Dedifferentiated amniotic fluid mesenchymal stem cell (primary cell): ENCODE measurements around the gene CTSC.

Experiments used
- DNase-seq: peaks from one replicate; pipeline ENCODE4 v3.0.0-alpha.2; 2016; ENCODE audit errors: extremely low spot score

CTSC gene

GRCh38 chr11:88317536-88317935 lies 20.0 kb downstream of the CTSC start:
- no peak for DNase-seq

DNA sequence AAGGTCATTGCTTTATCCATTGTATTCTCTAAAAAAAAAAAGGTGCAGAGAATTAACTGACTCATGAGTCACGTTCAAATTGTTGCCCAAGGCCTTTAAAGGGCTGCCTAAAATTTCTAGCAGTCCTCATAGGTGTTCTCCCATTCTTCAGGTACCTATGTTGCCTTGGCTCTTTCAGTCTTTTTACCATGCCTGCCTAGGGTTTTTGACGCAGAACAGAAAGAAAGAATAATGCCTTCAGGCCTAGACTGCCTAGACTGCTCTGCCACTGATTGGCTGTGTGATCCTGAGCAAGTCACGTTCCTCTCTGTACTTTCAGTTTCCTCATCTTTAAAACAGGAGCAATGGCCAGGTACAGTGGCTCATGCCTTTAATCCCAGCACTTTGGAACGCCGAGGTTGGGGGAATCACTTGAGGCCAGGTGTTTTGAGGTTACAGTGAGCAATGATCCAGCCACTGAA lies 21.5 kb downstream of the CTSC start:
- no peak for DNase-seq

DNA sequence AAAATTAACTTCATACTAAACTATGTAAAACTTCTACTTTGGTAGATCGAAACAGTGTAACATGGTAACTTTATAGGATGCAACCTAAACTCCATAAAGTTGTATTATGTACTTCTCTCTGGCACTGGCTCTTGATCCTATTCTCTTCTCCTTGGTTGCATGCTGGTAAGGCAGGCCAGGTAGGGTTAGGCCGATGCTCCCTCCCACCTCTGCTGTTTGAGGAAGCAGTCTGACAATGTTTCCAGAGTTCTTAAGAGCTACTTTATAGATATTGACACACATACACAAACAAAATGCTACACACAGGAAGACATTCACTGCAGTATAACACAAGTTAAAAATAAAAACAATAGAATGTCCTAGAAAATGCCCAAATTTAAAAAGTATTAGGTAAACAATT lies 22.5 kb downstream of the CTSC start:
- no peak for DNase-seq

DNA sequence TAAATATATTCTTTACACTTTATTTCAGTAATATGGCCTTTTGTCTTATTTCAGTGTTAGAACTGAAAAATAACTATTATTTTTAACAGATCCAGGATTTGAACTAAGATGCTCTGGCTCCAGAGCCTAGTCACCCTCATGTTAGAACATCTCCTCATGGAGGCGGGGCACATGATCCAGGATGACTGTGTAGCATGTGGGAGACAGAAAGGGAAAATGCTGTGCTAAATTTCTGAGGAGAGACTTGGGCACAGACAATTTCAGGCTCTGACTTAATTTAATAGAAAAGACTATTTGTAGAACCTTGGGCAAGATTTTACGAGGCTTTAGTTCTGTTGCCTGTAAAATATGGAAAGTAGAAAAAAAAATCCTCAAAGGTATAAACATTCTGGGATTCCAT lies 24.1 kb downstream of the CTSC start:
- DNase-seq, result no peak

- DNase-seq, result peak; percentile 26
Observed at GRCh38 chr11:88312628-88313027, 24.9 kb downstream of the CTSC start.

GRCh38 chr11:88310246-88310645 lies 27.3 kb downstream of the CTSC start:
- no peak for DNase-seq

GRCh38 chr11:88308576-88308975 lies 29.0 kb downstream of the CTSC start:
- DNase-seq, result no peak

DNA sequence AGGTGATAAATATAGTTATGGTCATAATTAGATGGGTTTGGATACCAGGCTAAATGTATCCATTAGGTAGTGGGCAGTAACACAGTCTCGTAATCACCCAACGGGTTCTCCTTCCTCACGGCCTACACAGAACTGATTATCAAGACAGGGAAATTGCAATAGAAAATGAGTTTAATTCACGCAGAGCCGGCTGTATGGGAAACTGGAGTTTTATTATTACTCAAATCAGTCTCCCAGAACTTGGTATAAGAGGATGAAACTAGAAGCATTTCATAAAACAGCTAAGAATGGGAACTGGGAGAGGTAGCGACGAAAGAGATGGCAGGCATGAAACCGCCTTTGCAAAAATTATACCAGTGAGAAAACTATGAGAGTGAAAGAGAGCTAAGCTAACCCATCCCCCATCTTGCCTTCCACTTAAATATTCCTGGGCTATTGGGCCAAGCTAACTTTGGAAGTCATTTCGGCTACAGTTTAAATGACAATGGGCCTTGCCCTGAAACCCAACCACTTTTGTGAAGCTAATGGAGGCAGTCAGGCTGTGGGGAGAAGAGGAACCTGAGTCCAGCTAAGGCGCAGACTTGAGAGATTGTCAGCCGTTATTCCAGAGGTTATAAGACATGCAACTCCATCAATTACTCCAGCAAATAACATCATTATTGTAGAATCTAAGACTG lies 29.6 kb downstream of the CTSC start:
- DNase-seq, result no peak

- no peak for DNase-seq
Observed at GRCh38 chr11:88306785-88307184, 30.8 kb downstream of the CTSC start.

DNA sequence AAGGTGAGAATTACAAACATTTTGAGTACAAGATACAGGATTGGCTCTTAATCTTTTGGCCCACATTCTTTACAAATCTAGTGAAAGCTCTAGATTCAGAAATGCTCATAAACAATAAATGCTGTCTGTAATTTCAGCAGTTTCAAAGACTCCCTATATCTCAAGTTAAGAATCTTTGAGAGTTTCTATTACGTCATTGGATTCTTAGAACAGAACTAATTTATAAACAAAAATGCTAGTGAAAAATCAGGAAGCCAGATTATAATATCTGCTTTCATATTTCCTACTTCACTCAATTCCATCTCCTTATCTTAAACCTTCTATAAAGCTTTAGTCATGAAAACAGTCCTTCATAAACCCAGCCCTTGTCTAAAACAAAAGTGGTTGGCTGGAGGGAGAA lies 32.1 kb downstream of the CTSC start:
- DNase-seq, result no peak

GRCh38 chr11:88304352-88304751 lies 33.2 kb downstream of the CTSC start:
- DNase-seq, result no peak

DNA sequence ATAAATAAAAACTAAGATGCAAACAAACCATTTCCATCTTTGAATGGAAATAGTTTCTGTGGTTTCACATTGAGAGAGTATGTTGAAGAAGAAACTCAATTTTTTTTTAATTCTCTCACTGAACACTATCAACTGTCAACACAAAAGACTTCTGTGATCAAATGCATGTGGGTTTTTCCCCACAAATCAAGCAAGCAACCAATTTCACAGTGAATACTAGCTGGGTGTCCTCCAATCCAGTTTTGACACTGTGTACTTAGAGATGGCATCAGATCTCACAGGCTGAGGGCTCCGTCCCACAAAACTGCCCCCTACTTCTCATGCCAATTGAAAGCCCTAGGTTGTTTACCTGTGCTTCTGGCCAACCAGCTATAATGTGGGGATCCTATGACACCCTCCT lies 34.5 kb downstream of the CTSC start:
- no peak for DNase-seq

DNA sequence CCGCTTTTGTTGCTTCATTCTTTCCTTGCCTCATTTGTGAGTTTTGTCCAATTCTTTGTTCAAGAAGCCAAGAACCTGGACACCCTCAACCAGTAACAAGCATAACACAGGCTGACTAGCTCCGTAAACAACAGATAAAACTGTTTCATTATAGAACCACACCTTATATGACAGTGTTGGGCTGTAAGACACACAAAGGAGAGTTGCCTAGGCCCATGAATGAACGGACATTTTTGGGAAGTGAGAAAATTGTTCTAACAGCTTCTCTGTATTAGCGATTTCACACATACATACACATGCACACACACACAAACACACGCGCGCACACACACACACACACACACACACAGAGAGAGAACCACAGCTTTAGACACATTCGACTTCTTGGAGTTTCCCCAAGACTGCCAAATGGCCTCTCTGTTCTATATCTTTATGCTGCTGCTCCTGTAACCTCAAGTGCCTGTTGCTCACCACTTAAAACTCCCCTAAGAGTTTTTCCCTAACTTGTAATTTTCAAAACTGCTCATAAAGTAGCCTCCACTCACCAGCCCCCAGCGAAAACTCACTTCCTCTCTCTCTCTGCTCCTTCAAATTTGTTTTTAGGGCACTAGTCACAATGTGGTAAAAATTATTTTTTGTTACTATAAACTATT lies 35.9 kb downstream of the CTSC start:
- no peak for DNase-seq

DNA sequence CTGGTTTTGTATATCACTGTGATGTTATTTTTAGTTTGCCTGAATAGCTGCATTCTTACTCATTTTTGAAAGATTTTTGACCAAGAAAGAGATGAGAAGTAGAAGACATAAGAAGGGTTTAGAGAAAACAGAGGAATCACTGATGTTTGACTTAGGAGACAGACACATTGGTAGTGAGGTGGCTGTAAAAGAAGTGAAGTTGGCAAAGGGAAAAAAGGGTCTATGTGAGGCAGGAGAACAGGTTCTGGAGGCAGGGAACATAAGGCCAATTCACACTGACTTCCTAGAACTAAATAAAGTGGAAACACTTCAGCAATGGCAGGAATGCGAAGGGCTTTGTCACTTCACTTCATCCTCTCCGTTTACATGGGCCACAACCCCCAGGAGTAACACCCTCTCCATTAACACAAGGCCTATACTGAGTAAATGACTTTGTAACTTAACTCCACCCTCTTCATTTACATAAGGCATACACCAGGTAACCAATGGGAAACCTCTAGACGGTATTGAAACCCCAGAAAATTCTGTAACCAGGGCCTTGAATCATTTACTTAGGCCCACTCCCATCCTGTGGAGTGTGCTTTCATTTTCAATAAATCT lies 36.5 kb downstream of the CTSC start:
- no peak for DNase-seq

DNA sequence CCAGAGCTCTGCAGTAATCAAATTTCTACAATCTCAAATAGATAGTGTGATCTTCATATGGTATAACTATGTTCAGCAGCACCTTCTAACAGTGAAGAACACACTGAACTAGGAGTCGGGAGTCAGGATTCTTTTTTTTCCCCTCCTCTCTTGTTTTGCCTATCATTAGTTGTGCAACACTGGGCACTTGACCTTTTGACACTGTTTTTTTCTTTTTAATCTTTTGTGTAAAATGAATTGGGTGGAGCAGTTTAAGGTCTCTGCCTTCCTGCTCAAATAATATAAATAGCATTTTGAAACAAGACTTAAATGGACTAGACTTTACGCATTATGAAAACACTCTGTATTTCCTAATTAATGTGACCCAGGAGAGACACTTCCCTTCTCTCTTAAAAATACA lies 39.7 kb downstream of the CTSC start:
- DNase-seq, result no peak

- DNase-seq, result no peak
Observed at GRCh38 chr11:88297421-88297820, 40.1 kb downstream of the CTSC start.

GRCh38 chr11:88295028-88295427 lies 42.5 kb downstream of the CTSC start:
- no peak for DNase-seq

GRCh38 chr11:88293931-88294330 lies 43.6 kb downstream of the CTSC start:
- DNase-seq, result no peak

- no peak for DNase-seq
Observed at GRCh38 chr11:88292171-88292843, 45.2 kb downstream of the CTSC start.

- no peak for DNase-seq
Observed at GRCh38 chr11:88288560-88288959, 49.0 kb downstream of the CTSC start.

DNA sequence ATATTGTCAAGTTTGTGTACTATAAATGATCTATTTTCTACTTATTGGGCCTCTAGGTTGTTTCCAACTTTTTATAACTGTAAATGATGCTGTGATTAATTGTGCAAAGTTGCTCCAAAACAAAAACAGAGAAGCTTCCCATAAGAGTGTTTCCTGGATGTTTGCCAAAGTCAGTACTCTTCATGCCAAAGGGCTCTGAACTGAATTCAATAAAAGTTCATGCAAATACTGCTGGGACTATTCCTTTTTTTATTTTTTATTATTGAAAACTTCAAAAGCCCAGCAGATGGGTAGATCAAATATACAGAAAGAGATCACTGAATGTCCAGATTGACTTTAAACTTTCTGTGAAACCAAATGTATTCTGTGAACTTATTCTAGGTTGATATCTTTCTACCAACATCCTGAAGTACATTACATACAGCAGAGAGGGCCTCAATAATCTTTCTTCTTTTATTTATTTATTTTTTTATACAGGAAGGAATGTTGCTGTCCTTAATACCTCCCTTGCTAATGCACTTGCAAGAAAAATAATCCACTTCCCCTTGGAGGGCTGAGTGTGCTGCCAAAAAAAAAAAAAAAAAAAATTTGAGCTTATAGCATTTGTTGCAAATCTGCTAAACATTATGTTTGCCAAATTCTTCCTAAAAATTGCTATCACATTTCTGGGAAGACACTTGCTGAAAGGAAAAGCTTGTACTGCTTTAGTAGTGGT lies 53.0 kb downstream of the CTSC start:
- DNase-seq, result peak; percentile 21
